SK-N-MC (cell line): ENCODE data around the gene ARL4A.
"Not testable (repeated sequence)": the region's sequence is repeated elsewhere in the genome, so short reads cannot be mapped to it uniquely, and the experiment has no call there.

ENCODE experiments used
- DNase-seq: peaks from one replicate; pipeline ENCODE4 v3.0.0-alpha.2; 2011; ENCODE audit warnings: low read depth, low spot score
- H3K27ac ChIP-seq: fragments of 200-600 bp; sonication (generic); 2 replicates; pipeline ENCODE4 v1.5.1; 2016; ENCODE audit warnings: mixed run types
- H3K36me3 ChIP-seq: fragments of 200-600 bp; sonication (generic); 2 replicates; pipeline ENCODE4 v1.6.1; 2017; ENCODE audit warnings: antibody characterized with exemption, low read length, mixed read lengths; ENCODE audit not compliant: insufficient read depth
- H3K4me3 ChIP-seq: fragments of 200-600 bp; sonication (generic); 2 replicates; pipeline ENCODE4 v1.5.1; 2016
- H3K9ac ChIP-seq: fragments of 200-600 bp; sonication (generic); 2 replicates; pipeline ENCODE4 v1.8.0; 2017; ENCODE audit warnings: mixed run types, mixed read lengths; ENCODE audit not compliant: insufficient read length
- H3K9me3 ChIP-seq: fragments of 200-600 bp; sonication (generic); 2 replicates; pipeline ENCODE4 v1.6.1; 2017; ENCODE audit warnings: low read depth, mild to moderate bottlenecking, antibody characterized with exemption, low read length, moderate library complexity, mixed read lengths
- EZH2 ChIP-seq: fragments of 200-600 bp; sonication (generic); IDR thresholded peaks from one replicate; pipeline ENCODE4 v1.6.1; 2017; ENCODE audit warnings: antibody characterized with exemption
- FOXP2 ChIP-seq: optimal IDR thresholded peaks from 2 replicates; pipeline ENCODE3; 2011; ENCODE audit warnings: mild to moderate bottlenecking, moderate library complexity; ENCODE audit not compliant: insufficient read depth; ENCODE audit errors: extremely low read length, control extremely low read depth
- POLR2AphosphoS5 ChIP-seq: IDR thresholded peaks from 2 replicates; pipeline ENCODE4 v1.6.1; 2012; ENCODE audit warnings: mild to moderate bottlenecking, low read depth, low read length, borderline replicate concordance

The ARL4A gene

DNA sequence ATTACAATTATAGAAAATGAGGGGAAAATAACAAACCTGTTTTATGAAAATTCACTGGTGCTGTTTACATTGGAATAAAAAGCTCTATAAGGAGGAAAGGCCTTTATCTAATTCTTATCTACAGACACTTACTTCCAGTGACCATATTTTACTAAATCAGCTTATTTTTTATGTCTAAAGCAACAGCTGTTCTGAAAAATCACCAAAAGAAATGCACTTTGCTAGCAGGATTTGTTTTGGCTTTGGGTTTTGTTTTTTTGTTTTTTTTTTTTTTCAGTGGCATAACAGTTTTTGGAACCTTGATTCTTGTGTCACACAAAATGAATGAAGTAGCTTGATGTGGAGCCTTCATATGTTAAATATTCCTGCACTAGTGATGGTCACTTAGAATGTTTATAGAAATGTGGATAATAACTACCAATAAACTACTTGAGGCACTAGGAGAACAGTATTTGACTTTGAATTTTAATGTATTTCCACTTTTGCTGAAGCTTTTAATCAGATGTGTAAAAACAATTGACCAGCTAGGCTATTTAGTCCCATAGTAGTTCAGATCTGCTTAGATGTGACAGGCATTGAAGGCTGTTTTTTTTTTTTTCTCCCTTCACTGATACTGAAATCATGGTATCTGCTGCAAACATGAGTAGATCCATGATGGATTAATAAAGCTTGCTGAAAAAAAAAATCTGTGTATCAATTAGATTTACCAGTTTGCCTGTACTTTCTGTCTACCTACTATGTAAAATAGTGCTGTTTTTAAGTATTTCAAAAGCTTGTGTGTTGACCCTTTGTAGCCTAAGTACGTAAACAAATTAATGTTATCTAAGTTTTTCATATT lies 2.8 kb downstream of the ARL4A start:
- Histone ChIP-seq H3K9me3 (no peaks in the 10 kb centered on the region), H3K36me3 (no peaks in the 10 kb centered on the region), H3K4me3 (no peak overlapping the region), H3K27ac (no peak overlapping the region), H3K9ac (no peak overlapping the region)
- no peak for DNase-seq
- TF ChIP-seq FOXP2 (no peak), POLR2AphosphoS5 (no peak), EZH2 (no peak)

- not testable (repeated sequence) for DNase-seq, H3K36me3 ChIP-seq, H3K9ac ChIP-seq, H3K27ac ChIP-seq, H3K9me3 ChIP-seq, H3K4me3 ChIP-seq
Observed at GRCh38 chr7:12691388-12691787, 4.0 kb downstream of the ARL4A start.

GRCh38 chr7:12692035-12692434 lies 4.6 kb downstream of the ARL4A start:
- Histone ChIP-seq H3K4me3 (no peak overlapping the region), H3K9me3 (no peaks in the 10 kb centered on the region), H3K9ac (no peak overlapping the region), H3K36me3 (no peaks in the 10 kb centered on the region), H3K27ac (no peak overlapping the region)
- TF ChIP-seq EZH2 = no peak
- TF ChIP-seq POLR2AphosphoS5 = no peak
- no peak for TF ChIP-seq FOXP2
- no peak for DNase-seq

DNA sequence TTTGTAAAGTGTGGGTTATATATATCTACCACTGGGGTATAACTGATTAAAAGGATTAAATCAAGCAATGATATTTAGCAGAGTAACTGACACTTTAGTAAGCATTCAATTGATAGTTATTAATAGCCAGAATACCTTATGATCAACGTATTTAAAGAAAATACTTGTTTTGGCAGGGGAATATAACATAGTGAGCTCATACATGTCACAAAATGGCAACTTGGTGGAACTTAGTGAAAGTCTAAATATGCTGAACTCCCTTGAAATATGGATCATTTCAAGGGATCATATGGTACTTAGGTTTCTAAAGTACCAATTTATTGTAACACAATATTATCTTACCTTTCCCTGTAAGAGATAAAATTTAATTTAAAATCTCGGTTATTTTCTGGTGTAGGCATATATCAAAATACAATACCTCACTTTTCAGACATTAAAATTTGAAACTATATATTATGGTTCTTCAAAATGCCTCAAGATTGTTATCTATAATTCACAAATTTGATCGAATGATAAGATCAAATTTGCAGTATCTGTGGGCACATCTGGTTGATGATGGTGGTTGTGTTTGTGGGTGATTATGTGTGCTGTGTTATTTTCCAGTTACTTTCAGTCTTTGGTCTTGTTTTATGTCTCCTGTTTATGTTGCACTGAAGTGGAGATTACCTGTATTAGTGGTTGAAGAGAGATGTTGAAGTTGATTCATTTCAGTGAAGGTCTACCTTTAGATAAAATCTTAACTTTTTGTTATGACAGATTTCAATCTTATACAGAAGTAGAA lies 5.2 kb downstream of the ARL4A start:
- TF ChIP-seq EZH2 = no peak
- TF ChIP-seq POLR2AphosphoS5 = no peak
- TF ChIP-seq FOXP2 = no peak
- no peak for DNase-seq

DNA sequence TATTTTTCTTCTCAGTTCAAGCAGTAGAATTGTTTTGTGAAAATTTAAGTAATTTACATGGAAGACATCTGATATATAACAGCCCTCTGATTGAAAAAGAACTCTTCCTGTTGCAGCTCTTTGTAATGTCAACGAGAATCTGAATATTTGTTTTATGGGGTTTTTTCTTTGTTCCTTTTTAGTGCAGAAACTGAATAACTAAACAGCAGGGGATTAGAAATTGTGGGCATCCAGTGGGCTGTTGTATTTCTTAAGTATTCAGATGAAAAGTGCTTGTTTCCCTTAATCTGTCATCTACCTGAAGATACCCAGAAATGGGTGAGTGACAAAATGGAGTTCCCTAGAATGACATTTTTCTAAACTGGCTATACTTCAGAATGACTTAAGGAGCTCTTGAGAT lies 7.4 kb downstream of the ARL4A start:
- TF ChIP-seq EZH2 = no peak
- TF ChIP-seq POLR2AphosphoS5 = no peak
- TF ChIP-seq FOXP2 = no peak
- no peak overlapping the region for H3K9ac ChIP-seq
- H3K36me3 ChIP-seq = no peaks in the 10 kb centered on the region
- no peak for DNase-seq
- H3K9me3 ChIP-seq = no peaks in the 10 kb centered on the region
- H3K27ac ChIP-seq = no peak overlapping the region
- no peak overlapping the region for H3K4me3 ChIP-seq

More for the DNA sequence above, 5.2 kb downstream of the ARL4A start:
- H3K9ac ChIP-seq = no peak overlapping the region
- no peaks in the 10 kb centered on the region for H3K36me3 ChIP-seq
- H3K27ac ChIP-seq = no peak overlapping the region
- H3K9me3 ChIP-seq = no peaks in the 10 kb centered on the region
- H3K4me3 ChIP-seq = no peak overlapping the region

DNA sequence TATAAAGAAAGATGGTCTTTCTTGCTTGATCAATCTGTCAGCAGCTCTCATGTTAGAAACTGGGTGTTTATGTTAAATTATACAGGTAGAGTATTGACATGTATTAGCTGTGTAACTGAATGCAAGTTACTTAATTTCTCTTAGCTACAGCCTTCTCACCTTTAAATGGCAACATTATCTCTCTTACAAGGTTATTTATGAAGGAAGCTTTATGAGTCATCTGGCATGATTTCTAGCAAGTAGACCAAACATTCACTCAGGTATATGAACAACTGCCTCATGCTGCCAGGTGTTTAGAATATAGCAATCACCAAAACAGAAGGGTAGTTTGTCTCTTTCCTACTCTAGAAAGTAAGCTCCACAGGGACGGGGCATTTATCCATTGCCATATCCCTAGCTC lies 8.5 kb downstream of the ARL4A start:
- Histone ChIP-seq H3K27ac (no peak overlapping the region), H3K9me3 (no peaks in the 10 kb centered on the region), H3K9ac (no peak overlapping the region), H3K4me3 (no peak overlapping the region), H3K36me3 (no peaks in the 10 kb centered on the region)
- TF ChIP-seq POLR2AphosphoS5 = no peak
- TF ChIP-seq FOXP2 = no peak
- no peak for TF ChIP-seq EZH2
- DNase-seq = no peak

GRCh38 chr7:12699299-12699698 lies 11.9 kb downstream of the ARL4A start:
- no peak for DNase-seq
- Histone ChIP-seq H3K9me3 (0 out of 2 replicates have a peak, but pooled peaks cover 4% of the 10 kb centered on the region), H3K4me3 (no peak overlapping the region), H3K27ac (no peak overlapping the region), H3K9ac (no peak overlapping the region), H3K36me3 (no peaks in the 10 kb centered on the region)
- TF ChIP-seq POLR2AphosphoS5 (no peak), EZH2 (no peak), FOXP2 (no peak)

- DNase-seq = no peak
- no peak for TF ChIP-seq EZH2
- TF ChIP-seq FOXP2 = no peak
- TF ChIP-seq POLR2AphosphoS5 = no peak
- Histone ChIP-seq H3K36me3 (no peaks in the 10 kb centered on the region), H3K9ac (no peak overlapping the region), H3K27ac (no peak overlapping the region), H3K4me3 (no peak overlapping the region), H3K9me3 (0 out of 2 replicates have a peak, but pooled peaks cover 4% of the 10 kb centered on the region)
Observed at GRCh38 chr7:12701433-12701832, 14.0 kb downstream of the ARL4A start.
